ENCODE results near the gene CASKIN2.

DNA sequence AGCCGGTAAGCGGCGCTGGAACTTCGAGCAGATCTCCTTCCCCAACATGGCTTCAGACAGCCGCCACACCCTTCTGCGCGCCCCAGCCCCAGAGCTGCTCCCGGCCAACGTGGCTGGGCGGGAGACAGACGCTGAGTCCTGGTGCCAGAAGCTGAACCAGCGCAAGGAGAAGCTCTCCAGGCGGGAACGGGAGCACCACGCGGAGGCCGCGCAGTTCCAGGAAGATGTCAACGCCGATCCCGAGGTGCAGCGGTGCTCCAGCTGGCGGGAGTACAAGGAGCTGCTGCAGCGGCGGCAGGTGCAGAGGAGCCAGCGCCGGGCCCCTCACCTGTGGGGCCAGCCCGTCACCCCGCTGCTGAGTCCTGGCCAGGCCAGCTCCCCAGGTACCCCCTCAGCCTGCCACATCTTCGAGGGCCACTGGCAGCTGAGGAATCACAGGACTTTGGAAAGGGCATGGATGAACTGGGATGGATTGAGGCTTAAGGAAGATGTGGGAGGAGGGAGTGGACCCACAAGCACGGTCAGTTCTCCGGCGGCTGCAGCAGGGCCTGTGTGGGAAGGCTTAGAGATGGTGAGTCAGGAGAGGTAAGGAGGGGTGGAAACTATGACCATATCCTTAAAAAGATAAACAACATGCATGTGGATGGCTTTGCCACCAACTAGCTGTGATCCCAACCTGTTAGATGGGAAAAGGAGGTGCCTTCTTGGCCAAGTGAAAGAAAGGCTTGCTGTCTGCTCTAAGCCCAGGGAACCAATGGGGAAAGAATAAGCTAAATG, 6.8 kb upstream of the CASKIN2 start:
- TF ChIP-seq CREB1 (IDR thresholded peaks at IDR 0.05; ENCODE audit: low read depth) = no peak
- TF ChIP-seq NFIC (IDR thresholded peaks at IDR 0.05) = no peak
- TF ChIP-seq TEAD4 (IDR thresholded peaks at IDR 0.05) = no peak
- no peak for TF ChIP-seq YY1 (IDR thresholded peaks at IDR 0.05; ENCODE audit: low read depth)
- TF ChIP-seq, protein P1, sequence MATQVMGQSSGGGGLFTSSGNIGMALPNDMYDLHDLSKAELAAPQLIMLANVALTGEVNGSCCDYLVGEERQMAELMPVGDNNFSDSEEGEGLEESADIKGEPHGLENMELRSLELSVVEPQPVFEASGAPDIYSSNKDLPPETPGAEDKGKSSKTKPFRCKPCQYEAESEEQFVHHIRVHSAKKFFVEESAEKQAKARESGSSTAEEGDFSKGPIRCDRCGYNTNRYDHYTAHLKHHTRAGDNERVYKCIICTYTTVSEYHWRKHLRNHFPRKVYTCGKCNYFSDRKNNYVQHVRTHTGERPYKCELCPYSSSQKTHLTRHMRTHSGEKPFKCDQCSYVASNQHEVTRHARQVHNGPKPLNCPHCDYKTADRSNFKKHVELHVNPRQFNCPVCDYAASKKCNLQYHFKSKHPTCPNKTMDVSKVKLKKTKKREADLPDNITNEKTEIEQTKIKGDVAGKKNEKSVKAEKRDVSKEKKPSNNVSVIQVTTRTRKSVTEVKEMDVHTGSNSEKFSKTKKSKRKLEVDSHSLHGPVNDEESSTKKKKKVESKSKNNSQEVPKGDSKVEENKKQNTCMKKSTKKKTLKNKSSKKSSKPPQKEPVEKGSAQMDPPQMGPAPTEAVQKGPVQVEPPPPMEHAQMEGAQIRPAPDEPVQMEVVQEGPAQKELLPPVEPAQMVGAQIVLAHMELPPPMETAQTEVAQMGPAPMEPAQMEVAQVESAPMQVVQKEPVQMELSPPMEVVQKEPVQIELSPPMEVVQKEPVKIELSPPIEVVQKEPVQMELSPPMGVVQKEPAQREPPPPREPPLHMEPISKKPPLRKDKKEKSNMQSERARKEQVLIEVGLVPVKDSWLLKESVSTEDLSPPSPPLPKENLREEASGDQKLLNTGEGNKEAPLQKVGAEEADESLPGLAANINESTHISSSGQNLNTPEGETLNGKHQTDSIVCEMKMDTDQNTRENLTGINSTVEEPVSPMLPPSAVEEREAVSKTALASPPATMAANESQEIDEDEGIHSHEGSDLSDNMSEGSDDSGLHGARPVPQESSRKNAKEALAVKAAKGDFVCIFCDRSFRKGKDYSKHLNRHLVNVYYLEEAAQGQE (IDR thresholded peaks at IDR 0.05; ENCODE audit: low read depth) = no peak
- TF ChIP-seq EGR1 (IDR thresholded peaks at IDR 0.05) = no peak
- TF ChIP-seq, protein P2, sequence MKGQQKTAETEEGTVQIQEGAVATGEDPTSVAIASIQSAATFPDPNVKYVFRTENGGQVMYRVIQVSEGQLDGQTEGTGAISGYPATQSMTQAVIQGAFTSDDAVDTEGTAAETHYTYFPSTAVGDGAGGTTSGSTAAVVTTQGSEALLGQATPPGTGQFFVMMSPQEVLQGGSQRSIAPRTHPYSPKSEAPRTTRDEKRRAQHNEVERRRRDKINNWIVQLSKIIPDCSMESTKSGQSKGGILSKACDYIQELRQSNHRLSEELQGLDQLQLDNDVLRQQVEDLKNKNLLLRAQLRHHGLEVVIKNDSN (IDR thresholded peaks at IDR 0.05) = no peak
- no peak for TF ChIP-seq TCF12 (IDR thresholded peaks at IDR 0.05; ENCODE audit: low read depth)

Data from Ishikawa (cell line).